Upper lobe of right lung (tissue), 1 donor: ENCODE data around the gene CELSR2. TPM values are rescaled to one million over a fixed set of nuclear protein-coding genes. Genes with fewer than 3 reads are reported as not detected.

Experiments
- ATAC-seq: fragments of 200-7000 bp; cut with Tn5 transposase; one replicate; pipeline ENCODE4 v1.9.1; 2020; ENCODE audit warnings: mild to moderate bottlenecking, moderate library complexity
- DNase-seq: peaks from one replicate; pipeline ENCODE4 v3.0.0-alpha.2; 2020
- H3K27ac ChIP-seq: fragments of 200-600 bp; one replicate; pipeline ENCODE4 v1.8.0; 2022
- H3K27me3 ChIP-seq: fragments of 200-600 bp; one replicate; pipeline ENCODE4 v1.8.0; 2022; ENCODE audit warnings: mild to moderate bottlenecking
- H3K36me3 ChIP-seq: fragments of 200-600 bp; one replicate; pipeline ENCODE4 v1.8.0; 2022
- H3K4me1 ChIP-seq: fragments of 200-600 bp; one replicate; pipeline ENCODE4 v1.8.0; 2022
- H3K4me3 ChIP-seq: fragments of 200-600 bp; one replicate; pipeline ENCODE4 v1.8.0; 2022; ENCODE audit warnings: mild to moderate bottlenecking
- H3K9me3 ChIP-seq: fragments of 200-600 bp; one replicate; pipeline ENCODE4 v1.8.0; 2022
- intact Hi-C: fragments of 100-400 bp; cut with DNase I; formaldehyde crosslinking; loops from one replicate; pipeline ENCODE4 v1.11.0; 2022
- total RNA-seq: library from RNA; stranded (reverse); fragmentation: NEBNext Ultra II Directional; extraction: Animal tissue kit (Norgen Biotek cat#: 25700); gene quantifications from one replicate; pipeline ENCODE4 v1.2.1, GENCODE V29; 2021
- TF ChIP-seq, protein P1 (sequence below): fragments of 200-600 bp; IDR thresholded peaks from one replicate; pipeline ENCODE4 v1.8.0; 2022; ENCODE audit warnings: antibody characterized with exemption
- donor health status: DM: no; HTN: yes; CAD: no; lungs with severe emphysema.

The CELSR2 gene
- total RNA-seq, 1 donor from 2014 or later, result 7.4 TPM

DNA sequence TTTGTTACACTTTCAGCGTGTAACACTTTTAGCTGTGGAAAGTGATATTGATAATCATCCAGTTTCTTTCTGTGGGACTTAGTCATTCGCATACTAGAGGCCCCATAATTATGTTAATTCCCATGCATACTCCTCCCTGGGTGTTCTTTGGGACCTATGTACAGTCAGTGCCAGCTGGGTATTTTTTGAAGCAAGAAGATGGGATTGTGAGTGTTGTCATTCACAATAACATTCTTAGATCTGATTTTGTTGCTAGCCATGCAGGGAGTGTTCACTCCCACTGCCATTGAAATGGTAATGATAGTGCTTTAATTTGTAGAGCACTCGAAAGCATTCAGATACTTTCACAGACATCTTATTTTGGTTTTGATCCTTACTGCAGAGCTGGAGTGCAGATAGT is 24.0 kb upstream of the CELSR2 start:
- TF ChIP-seq, protein P1, sequence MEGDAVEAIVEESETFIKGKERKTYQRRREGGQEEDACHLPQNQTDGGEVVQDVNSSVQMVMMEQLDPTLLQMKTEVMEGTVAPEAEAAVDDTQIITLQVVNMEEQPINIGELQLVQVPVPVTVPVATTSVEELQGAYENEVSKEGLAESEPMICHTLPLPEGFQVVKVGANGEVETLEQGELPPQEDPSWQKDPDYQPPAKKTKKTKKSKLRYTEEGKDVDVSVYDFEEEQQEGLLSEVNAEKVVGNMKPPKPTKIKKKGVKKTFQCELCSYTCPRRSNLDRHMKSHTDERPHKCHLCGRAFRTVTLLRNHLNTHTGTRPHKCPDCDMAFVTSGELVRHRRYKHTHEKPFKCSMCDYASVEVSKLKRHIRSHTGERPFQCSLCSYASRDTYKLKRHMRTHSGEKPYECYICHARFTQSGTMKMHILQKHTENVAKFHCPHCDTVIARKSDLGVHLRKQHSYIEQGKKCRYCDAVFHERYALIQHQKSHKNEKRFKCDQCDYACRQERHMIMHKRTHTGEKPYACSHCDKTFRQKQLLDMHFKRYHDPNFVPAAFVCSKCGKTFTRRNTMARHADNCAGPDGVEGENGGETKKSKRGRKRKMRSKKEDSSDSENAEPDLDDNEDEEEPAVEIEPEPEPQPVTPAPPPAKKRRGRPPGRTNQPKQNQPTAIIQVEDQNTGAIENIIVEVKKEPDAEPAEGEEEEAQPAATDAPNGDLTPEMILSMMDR, result no peak
- H3K4me3 ChIP-seq, result no peak overlapping the region
- H3K36me3 ChIP-seq, result peaks cover 62% of the 10 kb centered on the region
- H3K27ac ChIP-seq, result no peak overlapping the region
- no peaks in the 10 kb centered on the region for H3K27me3 ChIP-seq
- ATAC-seq (no peak), DNase-seq (no peak)
- H3K9me3 ChIP-seq, result no peaks in the 10 kb centered on the region
- H3K4me1 ChIP-seq, result no peaks in the 10 kb centered on the region
- intact Hi-C loops, result no loop called here

DNA sequence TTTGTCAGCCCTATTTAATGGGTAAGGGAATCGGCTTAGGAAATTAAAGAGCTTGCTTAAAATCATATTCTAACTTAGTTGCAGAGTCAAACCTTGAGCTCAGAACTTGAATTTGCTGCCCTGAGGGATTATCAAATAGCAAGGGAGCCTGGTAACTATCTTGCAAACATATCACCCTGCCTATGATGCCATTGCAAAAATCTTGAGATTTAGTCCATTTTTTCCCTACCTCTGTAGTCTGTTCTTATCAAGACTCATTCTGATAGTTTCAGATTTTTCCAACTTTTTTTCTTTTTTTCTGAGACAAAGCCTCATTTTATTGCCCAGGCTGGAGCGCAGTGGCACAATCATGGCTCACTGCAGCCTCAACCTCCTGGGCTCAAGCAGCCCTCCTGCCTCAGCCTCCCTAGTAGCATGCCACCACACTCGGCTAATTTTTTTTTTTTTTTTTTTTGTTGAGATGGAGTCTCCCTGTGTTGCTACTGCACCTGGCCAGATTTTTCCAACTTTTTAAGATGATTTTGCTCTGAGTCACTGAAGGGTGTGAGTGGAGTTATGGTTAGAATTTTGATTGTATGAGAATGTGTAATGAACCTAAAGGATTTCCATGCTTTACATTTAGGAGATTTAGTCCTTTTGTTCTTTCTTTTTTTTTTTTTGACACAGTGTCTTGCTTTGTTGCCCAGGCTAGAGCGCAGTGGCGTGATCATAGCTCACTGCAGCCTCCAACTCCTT is 23.5 kb upstream of the CELSR2 start:
- ATAC-seq (no peak), DNase-seq (no peak)
- H3K27ac ChIP-seq, result no peak overlapping the region
- no peak overlapping the region for H3K4me3 ChIP-seq
- H3K9me3 ChIP-seq, result no peaks in the 10 kb centered on the region
- no peaks in the 10 kb centered on the region for H3K4me1 ChIP-seq
- peaks cover 68% of the 10 kb centered on the region for H3K36me3 ChIP-seq
- no peaks in the 10 kb centered on the region for H3K27me3 ChIP-seq
- TF ChIP-seq, protein P1, result no peak
- intact Hi-C loops, result no loop called here

DNA sequence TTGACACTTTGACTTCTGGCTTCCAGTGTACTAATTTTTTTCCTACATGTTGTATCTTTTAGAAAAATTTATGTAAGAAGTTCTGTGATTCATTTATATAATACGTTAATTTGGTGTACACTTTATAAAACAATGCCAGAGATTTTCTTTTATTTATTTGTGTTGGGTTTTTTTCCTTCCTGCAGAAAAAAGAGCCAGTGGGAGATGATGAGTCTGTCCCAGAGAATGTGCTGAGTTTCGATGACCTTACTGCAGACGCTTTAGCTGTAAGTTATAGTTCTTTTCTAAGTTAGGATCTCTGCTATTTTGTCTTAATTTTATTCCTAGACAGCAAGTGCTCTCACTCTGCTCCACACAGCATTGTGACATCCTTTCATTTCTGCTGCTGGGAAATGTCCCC is 21.2 kb upstream of the CELSR2 start:
- no peak for DNase-seq
- Histone ChIP-seq H3K27me3 (no peaks in the 10 kb centered on the region), H3K9me3 (no peaks in the 10 kb centered on the region), H3K27ac (no peak overlapping the region), H3K36me3 (peaks cover 85% of the 10 kb centered on the region), H3K4me3 (no peak overlapping the region), H3K4me1 (no peaks in the 10 kb centered on the region)
- TF ChIP-seq, protein P1, result no peak
- no peak for ATAC-seq
- intact Hi-C loops, result no loop called here

DNA sequence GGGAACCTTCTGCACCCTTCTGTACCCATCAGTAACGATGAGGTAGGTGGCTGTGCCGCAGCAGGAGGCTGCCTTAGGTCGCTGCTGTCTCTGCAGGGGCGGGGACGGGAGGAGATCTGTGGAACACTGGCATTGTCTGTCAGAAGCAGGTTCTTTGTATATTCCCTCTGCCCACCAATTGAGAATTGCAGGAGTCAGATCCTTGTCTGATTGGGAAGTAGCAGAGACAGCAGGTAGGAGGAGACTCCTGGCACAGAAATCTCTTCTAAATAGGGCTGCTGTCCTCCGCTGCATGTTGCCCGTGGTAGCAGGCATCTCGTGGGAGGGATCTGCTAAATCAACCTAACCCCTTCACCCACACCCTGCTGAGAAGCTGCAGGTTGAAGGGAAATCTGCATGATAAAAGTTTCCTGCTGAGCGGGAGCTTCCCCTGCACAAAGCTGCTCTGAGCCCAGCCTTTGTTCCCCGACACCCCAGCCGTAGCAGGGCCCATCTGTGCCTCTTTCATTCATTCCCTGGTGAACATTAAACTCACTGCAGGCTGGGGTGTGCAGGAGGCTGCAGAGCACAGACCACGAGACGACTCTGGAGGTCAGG is 19.7 kb upstream of the CELSR2 start:
- intact Hi-C loops, result no loop called here
- Histone ChIP-seq H3K9me3 (no peaks in the 10 kb centered on the region), H3K4me1 (no peaks in the 10 kb centered on the region), H3K27ac (no peak overlapping the region), H3K36me3 (peaks cover 91% of the 10 kb centered on the region), H3K4me3 (no peak overlapping the region), H3K27me3 (no peaks in the 10 kb centered on the region)
- ATAC-seq (no peak), DNase-seq (no peak)
- TF ChIP-seq, protein P1, result no peak

DNA sequence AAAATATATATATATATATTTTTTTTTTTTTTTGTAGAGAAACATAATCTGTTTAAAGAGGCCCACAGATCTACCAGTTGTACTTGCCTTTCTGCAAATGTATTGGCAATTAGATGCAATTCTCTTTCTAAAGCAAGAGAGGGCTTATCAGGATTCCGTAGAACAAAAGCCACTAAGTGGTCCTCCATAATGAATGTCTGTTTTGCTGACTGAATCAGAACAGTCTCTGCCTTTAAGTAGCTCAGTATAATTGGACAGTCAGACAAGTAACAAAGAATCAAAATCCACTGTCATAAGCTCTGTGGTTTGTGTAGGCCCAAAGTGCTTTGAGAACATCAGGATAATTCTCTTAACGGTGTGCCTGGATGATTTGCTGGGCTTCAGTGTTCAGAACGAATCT is 18.3 kb upstream of the CELSR2 start:
- ATAC-seq, result no peak
- Histone ChIP-seq H3K27ac (no peak overlapping the region), H3K4me3 (no peak overlapping the region), H3K36me3 (peaks cover 93% of the 10 kb centered on the region), H3K27me3 (no peaks in the 10 kb centered on the region), H3K4me1 (no peaks in the 10 kb centered on the region), H3K9me3 (no peaks in the 10 kb centered on the region)
- TF ChIP-seq, protein P1, result no peak
- no peak for DNase-seq
- intact Hi-C loops, result no loop called here
